ENCODE data around the gene RER1.

Gene RER1

GRCh38 chr1:2392686-2393085, 1.0 kb downstream of the RER1 start:
- no peak for DNase-seq

GRCh38 chr1:2393471-2393877, 1.8 kb downstream of the RER1 start:
- DNase-seq: no peak

- no peak for DNase-seq
These were observed 2.6 kb downstream of the RER1 start for GRCh38 chr1:2394220-2394619.

- DNase-seq: no peak
These were observed 3.1 kb downstream of the RER1 start for GRCh38 chr1:2394761-2395160.

- DNase-seq: no peak
These were observed 3.6 kb downstream of the RER1 start for GRCh38 chr1:2395245-2395644.

GRCh38 chr1:2396059-2396458, 4.4 kb downstream of the RER1 start:
- DNase-seq: no peak

GRCh38 chr1:2396476-2396875, 4.8 kb downstream of the RER1 start:
- no peak for DNase-seq

GRCh38 chr1:2397007-2397679, 5.5 kb downstream of the RER1 start:
- DNase-seq: no peak

- no peak for DNase-seq
These were observed 7.2 kb downstream of the RER1 start for GRCh38 chr1:2398871-2399270.

- no peak for DNase-seq
These were observed 8.4 kb downstream of the RER1 start for GRCh38 chr1:2399890-2400575.

- DNase-seq: no peak
These were observed 8.9 kb downstream of the RER1 start for GRCh38 chr1:2400576-2400909.

- no peak for DNase-seq
These were observed 9.5 kb downstream of the RER1 start for GRCh38 chr1:2400950-2401649.

GRCh38 chr1:2402420-2402819, 10.8 kb downstream of the RER1 start:
- no peak for DNase-seq

- DNase-seq: no peak
These were observed 11.6 kb downstream of the RER1 start for GRCh38 chr1:2403273-2403672.

- no peak for DNase-seq
These were observed 12.7 kb downstream of the RER1 start for GRCh38 chr1:2404142-2404889.

GRCh38 chr1:2404890-2405511, 13.4 kb downstream of the RER1 start:
- DNase-seq: no peak

- no peak for DNase-seq
These were observed 14.1 kb downstream of the RER1 start for GRCh38 chr1:2405588-2406295.

- DNase-seq: no peak
These were observed 14.9 kb downstream of the RER1 start for GRCh38 chr1:2406451-2407041.

GRCh38 chr1:2407166-2407990, 15.7 kb downstream of the RER1 start:
- DNase-seq: no peak

GRCh38 chr1:2407991-2408275, 16.3 kb downstream of the RER1 start:
- no peak for DNase-seq

GRCh38 chr1:2408456-2408855, 16.8 kb downstream of the RER1 start:
- DNase-seq: no peak
